C4-2B (cell line): ENCODE results near the gene TNFAIP6.

ENCODE experiments used
- ZFX ChIP-seq: fragments of 450-650 bp; IDR thresholded peaks from 2 replicates; pipeline ENCODE4 v1.6.1; 2017
- TF ChIP-seq, protein P1 (sequence below): fragments of 450-650 bp; conservative IDR thresholded peaks from 2 replicates; pipeline ENCODE4 v1.5.1; 2017; ENCODE audit warnings: mild to moderate bottlenecking

DNA sequence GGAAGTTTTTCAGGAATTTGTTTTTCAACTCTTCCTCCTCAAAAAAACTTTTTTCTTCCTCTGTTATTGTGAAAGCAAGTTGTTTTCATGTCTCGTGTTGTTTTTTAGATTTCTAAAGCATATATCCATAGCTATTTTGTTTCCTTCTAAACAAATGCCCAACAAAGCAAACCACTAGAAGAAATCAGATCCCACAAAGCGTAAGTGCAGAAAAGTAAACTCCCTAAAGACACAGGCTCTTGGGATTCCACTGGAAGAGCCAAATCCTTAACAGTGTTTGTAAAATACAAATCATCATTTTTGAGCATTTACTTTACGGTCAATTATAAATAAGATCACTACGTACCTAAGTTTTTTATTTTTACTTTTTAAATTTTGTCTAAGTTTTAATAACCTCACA lies 30.6 kb downstream of the TNFAIP6 start:
- TF ChIP-seq, protein P1, sequence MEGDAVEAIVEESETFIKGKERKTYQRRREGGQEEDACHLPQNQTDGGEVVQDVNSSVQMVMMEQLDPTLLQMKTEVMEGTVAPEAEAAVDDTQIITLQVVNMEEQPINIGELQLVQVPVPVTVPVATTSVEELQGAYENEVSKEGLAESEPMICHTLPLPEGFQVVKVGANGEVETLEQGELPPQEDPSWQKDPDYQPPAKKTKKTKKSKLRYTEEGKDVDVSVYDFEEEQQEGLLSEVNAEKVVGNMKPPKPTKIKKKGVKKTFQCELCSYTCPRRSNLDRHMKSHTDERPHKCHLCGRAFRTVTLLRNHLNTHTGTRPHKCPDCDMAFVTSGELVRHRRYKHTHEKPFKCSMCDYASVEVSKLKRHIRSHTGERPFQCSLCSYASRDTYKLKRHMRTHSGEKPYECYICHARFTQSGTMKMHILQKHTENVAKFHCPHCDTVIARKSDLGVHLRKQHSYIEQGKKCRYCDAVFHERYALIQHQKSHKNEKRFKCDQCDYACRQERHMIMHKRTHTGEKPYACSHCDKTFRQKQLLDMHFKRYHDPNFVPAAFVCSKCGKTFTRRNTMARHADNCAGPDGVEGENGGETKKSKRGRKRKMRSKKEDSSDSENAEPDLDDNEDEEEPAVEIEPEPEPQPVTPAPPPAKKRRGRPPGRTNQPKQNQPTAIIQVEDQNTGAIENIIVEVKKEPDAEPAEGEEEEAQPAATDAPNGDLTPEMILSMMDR, result no peak
- TF ChIP-seq ZFX, result no peak
